ENCODE measurements around the gene CYP1A2.

The CYP1A2 gene

GRCh38 chr15:74742422-74742821 lies 6.2 kb upstream of the CYP1A2 start:
- DNase-seq (ENCODE audit: low read depth) = no peak

GRCh38 chr15:74746389-74746788 lies 2.3 kb upstream of the CYP1A2 start:
- no peak for DNase-seq (ENCODE audit: low read depth)

GRCh38 chr15:74749832-74750231 lies 1.2 kb downstream of the CYP1A2 start:
- DNase-seq (ENCODE audit: low read depth) = no peak

- DNase-seq (ENCODE audit: low read depth) = no peak
These were observed 2.1 kb downstream of the CYP1A2 start for GRCh38 chr15:74750751-74751150.

GRCh38 chr15:74752011-74752410 lies 3.4 kb downstream of the CYP1A2 start:
- no peak for DNase-seq (ENCODE audit: low read depth)

- DNase-seq (ENCODE audit: low read depth) = no peak
These were observed 3.9 kb downstream of the CYP1A2 start for GRCh38 chr15:74752531-74752930.

GRCh38 chr15:74754593-74755215 lies 6.1 kb downstream of the CYP1A2 start:
- DNase-seq (ENCODE audit: low read depth) = no peak

GRCh38 chr15:74758736-74759135 lies 10.1 kb downstream of the CYP1A2 start:
- DNase-seq (ENCODE audit: low read depth) = no peak

GRCh38 chr15:74762791-74763150 lies 14.1 kb downstream of the CYP1A2 start:
- no peak for DNase-seq (ENCODE audit: low read depth)

- DNase-seq (ENCODE audit: low read depth) = no peak
These were observed 14.8 kb downstream of the CYP1A2 start for GRCh38 chr15:74763416-74763815.

GRCh38 chr15:74767167-74768098 lies 18.8 kb downstream of the CYP1A2 start:
- DNase-seq (ENCODE audit: low read depth) = no peak

GRCh38 chr15:74768099-74768770 lies 19.6 kb downstream of the CYP1A2 start:
- no peak for DNase-seq (ENCODE audit: low read depth)

GRCh38 chr15:74768771-74769342 lies 20.2 kb downstream of the CYP1A2 start:
- no peak for DNase-seq (ENCODE audit: low read depth)

- DNase-seq (ENCODE audit: low read depth) = no peak
These were observed 20.9 kb downstream of the CYP1A2 start for GRCh38 chr15:74769463-74770025.

GRCh38 chr15:74770211-74770903 lies 21.7 kb downstream of the CYP1A2 start:
- DNase-seq (ENCODE audit: low read depth) = no peak

- DNase-seq (ENCODE audit: low read depth) = no peak
These were observed 24.7 kb downstream of the CYP1A2 start for GRCh38 chr15:74773329-74773728.

GRCh38 chr15:74773731-74774252 lies 25.1 kb downstream of the CYP1A2 start:
- no peak for DNase-seq (ENCODE audit: low read depth)

- no peak for DNase-seq (ENCODE audit: low read depth)
These were observed 26.5 kb downstream of the CYP1A2 start for GRCh38 chr15:74775132-74775562.

GRCh38 chr15:74775894-74776293 lies 27.2 kb downstream of the CYP1A2 start:
- DNase-seq (ENCODE audit: low read depth) = no peak

- DNase-seq (ENCODE audit: low read depth) = no peak
These were observed 28.4 kb downstream of the CYP1A2 start for GRCh38 chr15:74776821-74777768.

Measured in CMK (cell line).